OCI-LY7 (cell line): ENCODE data around the gene PLA2G2A. TPM values are rescaled to one million over a fixed set of nuclear protein-coding genes. Genes with fewer than 3 reads are reported as not detected.
A peak's percentile ranks its signal among the peaks of the same experiment; 100 is the strongest.

Source experiments
- BruUV-seq: library from RNA; stranded (reverse); fragments of 400-500 nt; replicated peaks from 2 replicates; lab custom pipeline; 2021; lab: Mats Ljungman, UMichigan
- CTCF ChIA-PET: fragments of 300-600 bp; sonication (Branson Sonifier 250); formaldehyde crosslinking; loops from one replicate; lab custom pipeline; 2022; ENCODE audit warnings: antibody characterized with exemption; ENCODE audit not compliant: unreplicated experiment; lab: Charles Lee
- POLR2A ChIA-PET: fragments of 300-600 bp; sonication (Branson Sonifier 250); formaldehyde crosslinking; loops from one replicate; lab custom pipeline; 2022; ENCODE audit warnings: antibody characterized with exemption; lab: Charles Lee
- DNase-seq: peaks from one replicate; pipeline ENCODE4 v3.0.0-alpha.2; 2015; ENCODE audit warnings: low spot score
- H2AFZ ChIP-seq: fragments of 200-600 bp; sonication (generic), shearing (Covaris generic); 2 replicates; pipeline ENCODE4 v1.6.1; 2014; ENCODE audit warnings: mild to moderate bottlenecking, antibody characterized with exemption, low read length, moderate library complexity
- H3K27ac ChIP-seq: fragments of 200-600 bp; sonication (generic); 2 replicates; pipeline ENCODE4 v1.5.1; 2014; ENCODE audit warnings: mixed run types, low read depth, mild to moderate bottlenecking, moderate library complexity, low read length, inconsistent platforms; ENCODE audit not compliant: poor library complexity, severe bottlenecking
- H3K36me3 ChIP-seq: fragments of 200-600 bp; sonication (generic); 2 replicates; pipeline ENCODE4 v1.6.1; 2014; ENCODE audit warnings: mild to moderate bottlenecking, antibody characterized with exemption, low read length, moderate library complexity, mixed read lengths; ENCODE audit not compliant: insufficient read depth
- H3K4me1 ChIP-seq: fragments of 200-600 bp; sonication (generic); 2 replicates; pipeline ENCODE4 v1.5.1; 2014; ENCODE audit warnings: mild to moderate bottlenecking, low read length; ENCODE audit not compliant: insufficient read depth, poor library complexity, severe bottlenecking
- H3K4me2 ChIP-seq: fragments of 200-600 bp; sonication (generic); 2 replicates; pipeline ENCODE4 v1.6.1; 2014; ENCODE audit warnings: mild to moderate bottlenecking, low read length
- H3K4me3 ChIP-seq: fragments of 200-600 bp; sonication (generic); 2 replicates; pipeline ENCODE4 v1.5.1; 2014; ENCODE audit warnings: mild to moderate bottlenecking, low read depth, low read length; ENCODE audit not compliant: poor library complexity, severe bottlenecking
- H3K79me2 ChIP-seq: fragments of 200-600 bp; sonication (generic); 2 replicates; pipeline ENCODE4 v1.6.1; 2016; ENCODE audit warnings: low read depth, mild to moderate bottlenecking, low read length, moderate library complexity, mixed read lengths; ENCODE audit not compliant: insufficient read depth
- H3K9me2 ChIP-seq: fragments of 200-600 bp; sonication (generic); 2 replicates; pipeline ENCODE4 v1.6.1; 2016; ENCODE audit warnings: mild to moderate bottlenecking, low read length, mixed read lengths; ENCODE audit not compliant: insufficient read depth
- H3K9me3 ChIP-seq: fragments of 200-600 bp; sonication (generic); 2 replicates; pipeline ENCODE4 v1.6.1; 2014; ENCODE audit warnings: mild to moderate bottlenecking, mixed run types, low read length, mixed read lengths
- H4K20me1 ChIP-seq: fragments of 200-600 bp; sonication (generic); 2 replicates; pipeline ENCODE4 v1.6.1; 2014; ENCODE audit warnings: mild to moderate bottlenecking, antibody characterized with exemption, low read length, moderate library complexity, mixed read lengths; ENCODE audit not compliant: insufficient read depth
- CTCF ChIP-seq: fragments of 200-600 bp; sonication (generic); conservative IDR thresholded peaks from 2 replicates; pipeline ENCODE4 v1.5.1; 2014; ENCODE audit warnings: mild to moderate bottlenecking, antibody characterized with exemption, low read length, moderate library complexity, mixed read lengths
- EZH2phosphoT487 ChIP-seq: fragments of 200-600 bp; sonication (generic); IDR thresholded peaks from 2 replicates; pipeline ENCODE4 v1.6.1; 2018; ENCODE audit warnings: low read depth, borderline replicate concordance, mild to moderate bottlenecking, mixed run types, antibody characterized with exemption, low read length, moderate library complexity, mixed read lengths
- intact Hi-C: fragments of 100-400 bp; cut with micrococcal nuclease; formaldehyde crosslinking; loops from one replicate; pipeline ENCODE4 v1.10.0; 2022; ENCODE audit not compliant: unreplicated experiment
- total RNA-seq, 2 experiments: library from RNA; depleted of rRNA in 1 of 2; stranded (reverse); fragments of >200 nt in 1 of 2; shearing (Covaris generic) in 1 of 2; gene quantifications; 2 replicates each; pipeline ENCODE4 v1.2.3, GENCODE V29; 2014 to 2022

PLA2G2A gene
- total RNA-seq, 2 experiments from 2014 or later, result not detected

GRCh38 chr1:19963636-19964035 lies 15.8 kb downstream of the PLA2G2A start:
- Histone ChIP-seq H3K4me3 (no peak overlapping the region), H3K4me1 (peaks cover 4% of the 10 kb centered on the region), H3K9me2 (no peaks in the 10 kb centered on the region), H3K9me3 (no peaks in the 10 kb centered on the region), H3K27ac (no peak overlapping the region), H3K4me2 (no peak overlapping the region), H3K79me2 (no peaks in the 10 kb centered on the region), H2AFZ (no peak overlapping the region), H3K36me3 (no peaks in the 10 kb centered on the region), H4K20me1 (no peaks in the 10 kb centered on the region)
- CTCF ChIA-PET, result no interaction called here
- intact Hi-C loops, result no loop called here
- POLR2A ChIA-PET, result no interaction called here
- TF ChIP-seq CTCF (no peak), EZH2phosphoT487 (no peak)
- BruUV-seq, result no TSS peak
- DNase-seq, result no peak

- no peaks in the 10 kb centered on the region for H3K9me3 ChIP-seq
- peak overlapping the region; percentile 32 for H3K4me2 ChIP-seq
- DNase-seq, result peak; percentile 4
- peaks cover 4% of the 10 kb centered on the region for H3K4me1 ChIP-seq
- no peaks in the 10 kb centered on the region for H3K79me2 ChIP-seq
- H3K27ac ChIP-seq, result no peak overlapping the region
- no TSS peak for BruUV-seq
- no peak overlapping the region for H2AFZ ChIP-seq
- ChIA-PET CTCF (no interaction called here), POLR2A (no interaction called here)
- no peak overlapping the region for H3K4me3 ChIP-seq
- TF ChIP-seq EZH2phosphoT487 (no peak), CTCF (no peak)
- no peaks in the 10 kb centered on the region for H3K9me2 ChIP-seq
- no peaks in the 10 kb centered on the region for H4K20me1 ChIP-seq
- intact Hi-C loops, result no loop called here
- no peaks in the 10 kb centered on the region for H3K36me3 ChIP-seq
Measured at GRCh38 chr1:19960591-19960990, 18.8 kb downstream of the PLA2G2A start.

GRCh38 chr1:19957779-19958178 lies 21.6 kb downstream of the PLA2G2A start:
- Histone ChIP-seq H2AFZ (no peak overlapping the region), H3K4me2 (no peak overlapping the region), H3K9me2 (no peaks in the 10 kb centered on the region), H3K4me3 (no peak overlapping the region), H3K4me1 (peaks cover 4% of the 10 kb centered on the region), H3K27ac (no peak overlapping the region), H3K9me3 (peaks cover 11% of the 10 kb centered on the region; the same call in 1 of the 2 replicates), H4K20me1 (no peaks in the 10 kb centered on the region), H3K36me3 (no peaks in the 10 kb centered on the region), H3K79me2 (no peaks in the 10 kb centered on the region)
- no peak for TF ChIP-seq CTCF
- no peak for TF ChIP-seq EZH2phosphoT487
- CTCF ChIA-PET, result no interaction called here
- POLR2A ChIA-PET, result no interaction called here
- intact Hi-C loops, result no loop called here
- DNase-seq, result no peak
- no TSS peak for BruUV-seq
